Neural cell (in vitro differentiated cells): ENCODE measurements around the gene FCHO2.

Experiments
- CTCF ChIP-seq: fragments of 450-650 bp; IDR thresholded peaks from 2 replicates; pipeline ENCODE4 v1.5.1; 2014; ENCODE audit warnings: antibody characterized with exemption, mild to moderate bottlenecking, moderate library complexity; ENCODE audit not compliant: poor library complexity, severe bottlenecking
- EP300 ChIP-seq: fragments of 450-650 bp; conservative IDR thresholded peaks from 2 replicates; pipeline ENCODE4 v1.6.1; 2014; ENCODE audit warnings: antibody characterized with exemption, mild to moderate bottlenecking, moderate library complexity; ENCODE audit not compliant: poor library complexity, severe bottlenecking
- EZH2 ChIP-seq: fragments of 200-600, 300-800 bp; shearing (Covaris generic), sonication (generic); IDR thresholded peaks from 2 replicates; pipeline ENCODE4 v1.6.1; 2014; ENCODE audit warnings: antibody characterized with exemption, low read length, borderline replicate concordance, mild to moderate bottlenecking; ENCODE audit not compliant: insufficient read depth, poor library complexity, severe bottlenecking
- MXI1 ChIP-seq: fragments of 450-650 bp; conservative IDR thresholded peaks from 2 replicates; pipeline ENCODE4 v1.6.1; 2014; ENCODE audit warnings: antibody characterized with exemption, mild to moderate bottlenecking; ENCODE audit not compliant: poor library complexity, severe bottlenecking
- POLR2AphosphoS5 ChIP-seq: IDR thresholded peaks from 2 replicates; pipeline ENCODE4 v1.6.1; 2012
- RAD21 ChIP-seq: fragments of 450-650 bp; conservative IDR thresholded peaks from 2 replicates; pipeline ENCODE4 v1.6.1; 2014; ENCODE audit warnings: antibody characterized with exemption, mild to moderate bottlenecking, moderate library complexity
- SMC3 ChIP-seq: fragments of 450-650 bp; conservative IDR thresholded peaks from 2 replicates; pipeline ENCODE4 v1.6.1; 2014; ENCODE audit warnings: antibody characterized with exemption, mild to moderate bottlenecking, moderate library complexity; ENCODE audit not compliant: poor library complexity

GRCh38 chr5:73093943-73094342, 138.1 kb downstream of the FCHO2 start:
- no peak for TF ChIP-seq CTCF
- no peak for TF ChIP-seq SMC3
- no peak for TF ChIP-seq RAD21
- no peak for TF ChIP-seq EZH2
- TF ChIP-seq EP300, result no peak
- no peak for TF ChIP-seq MXI1
- no peak for TF ChIP-seq POLR2AphosphoS5
